GM18909 (cell line): ENCODE measurements around the gene YEATS4.

ENCODE experiments used
- ATAC-seq: cut with Tn5 transposase; IDR thresholded peaks from one replicate; pipeline ENCODE4 v1.9.1; 2021; ENCODE audit warnings: mild to moderate bottlenecking; ENCODE audit not compliant: unreplicated experiment, poor library complexity

Gene YEATS4

GRCh38 chr12:69339999-69340398 is 19.5 kb upstream of the YEATS4 start:
- no peak for ATAC-seq

- no peak for ATAC-seq
Observed at GRCh38 chr12:69341328-69341727, 18.2 kb upstream of the YEATS4 start.

- no peak for ATAC-seq
Observed at GRCh38 chr12:69342421-69342820, 17.1 kb upstream of the YEATS4 start.

GRCh38 chr12:69343357-69343756 is 16.2 kb upstream of the YEATS4 start:
- ATAC-seq: no peak

- no peak for ATAC-seq
Observed at GRCh38 chr12:69343885-69344612, 15.5 kb upstream of the YEATS4 start.

- no peak for ATAC-seq
Observed at GRCh38 chr12:69345077-69345476, 14.5 kb upstream of the YEATS4 start.

- no peak for ATAC-seq
Observed at GRCh38 chr12:69345742-69346141, 13.8 kb upstream of the YEATS4 start.

GRCh38 chr12:69348162-69348938 is 11.2 kb upstream of the YEATS4 start, which contains the start of gene LYZ:
Gene LYZ, plus strand, starts transcription at chr12:69348381. Its CDS starts 28 bp downstream, at chr12:69348409.
- ATAC-seq: no peak

GRCh38 chr12:69350002-69350626 is 9.4 kb upstream of the YEATS4 start:
- no peak for ATAC-seq

GRCh38 chr12:69350777-69351176 is 8.8 kb upstream of the YEATS4 start:
- ATAC-seq: no peak

GRCh38 chr12:69351462-69352236 is 7.9 kb upstream of the YEATS4 start:
- no peak for ATAC-seq

GRCh38 chr12:69352904-69353303 is 6.6 kb upstream of the YEATS4 start:
- no peak for ATAC-seq

- no peak for ATAC-seq
Observed at GRCh38 chr12:69354172-69354555, 5.4 kb upstream of the YEATS4 start.

- no peak for ATAC-seq
Observed at GRCh38 chr12:69354556-69355187, 4.9 kb upstream of the YEATS4 start.

- ATAC-seq: no peak
Observed at GRCh38 chr12:69355363-69356028, 4.0 kb upstream of the YEATS4 start.

GRCh38 chr12:69360348-69360672 is 767 bp downstream of the YEATS4 start:
- no peak for ATAC-seq

- ATAC-seq: no peak
Observed at GRCh38 chr12:69366796-69367195, 7.3 kb downstream of the YEATS4 start.

GRCh38 chr12:69368171-69368570 is 8.6 kb downstream of the YEATS4 start:
- ATAC-seq: no peak

GRCh38 chr12:69383074-69383473 is 23.5 kb downstream of the YEATS4 start:
- no peak for ATAC-seq

GRCh38 chr12:69385038-69385437 is 25.5 kb downstream of the YEATS4 start:
- ATAC-seq: no peak
